H9 (cell line): ENCODE results near the gene HSD3B1. TPM values are rescaled to one million over a fixed set of nuclear protein-coding genes. Genes with fewer than 3 reads are reported as not detected.

Experiments
- DNase-seq: peaks from one replicate; pipeline ENCODE4 v3.0.0-alpha.2; 2017
- H2AFZ ChIP-seq: one replicate; pipeline ENCODE4 v1.6.1; 2013; ENCODE audit warnings: mild to moderate bottlenecking, low read length, control low read depth, moderate library complexity
- H2AK5ac ChIP-seq: 2 replicates; pipeline ENCODE4 v1.6.1; 2013; ENCODE audit warnings: low read length, control low read depth, mixed read lengths; ENCODE audit not compliant: insufficient read length
- H2BK120ac ChIP-seq: one replicate; pipeline ENCODE4 v1.6.1; 2013; ENCODE audit warnings: low read depth, mild to moderate bottlenecking, low read length, control low read depth, inconsistent platforms; ENCODE audit not compliant: poor library complexity, severe bottlenecking
- H2BK12ac ChIP-seq: 2 replicates; pipeline ENCODE4 v1.6.1; 2013; ENCODE audit warnings: low read length, control low read depth, mixed read lengths, low read depth; ENCODE audit not compliant: insufficient read length
- H2BK15ac ChIP-seq: 2 replicates; pipeline ENCODE4 v1.6.1; 2013; ENCODE audit warnings: low read depth, low read length, control low read depth
- H2BK20ac ChIP-seq: one replicate; pipeline ENCODE4 v1.6.1; 2013; ENCODE audit warnings: low read depth, mild to moderate bottlenecking, low read length, control low read depth, inconsistent platforms; ENCODE audit not compliant: poor library complexity, severe bottlenecking
- H2BK5ac ChIP-seq: 2 replicates; pipeline ENCODE4 v1.6.1; 2013; ENCODE audit warnings: low read length, control low read depth, mixed read lengths; ENCODE audit not compliant: insufficient read length
- H3K14ac ChIP-seq: 2 replicates; pipeline ENCODE4 v1.6.1; 2013; ENCODE audit warnings: low read length, control low read depth; ENCODE audit not compliant: insufficient read depth
- H3K18ac ChIP-seq: 2 replicates; pipeline ENCODE4 v1.6.1; 2013; ENCODE audit warnings: low read depth, mild to moderate bottlenecking, mixed read lengths, low read length, control low read depth; ENCODE audit not compliant: insufficient read length
- H3K23ac ChIP-seq: 2 replicates; pipeline ENCODE4 v1.6.1; 2013; ENCODE audit warnings: low read length, control low read depth, mixed read lengths, low read depth; ENCODE audit not compliant: insufficient read length
- H3K23me2 ChIP-seq: 2 replicates; pipeline ENCODE4 v1.6.1; 2013; ENCODE audit warnings: low read depth, mild to moderate bottlenecking, mixed read lengths, low read length, control low read depth; ENCODE audit not compliant: insufficient read length, poor library complexity, severe bottlenecking
- H3K27ac ChIP-seq: 2 replicates; pipeline ENCODE4 v1.5.1; 2013; ENCODE audit warnings: low read length, control low read depth, mixed read lengths, low read depth; ENCODE audit not compliant: insufficient read length
- H3K27me3 ChIP-seq: 2 replicates; pipeline ENCODE4 v1.6.1; 2013; ENCODE audit warnings: low read length, control low read depth, inconsistent platforms; ENCODE audit not compliant: insufficient read depth
- H3K4ac ChIP-seq: 2 replicates; pipeline ENCODE4 v1.6.1; 2013; ENCODE audit warnings: low read depth, mild to moderate bottlenecking, control low read depth, inconsistent platforms, low read length, moderate library complexity
- H3K4me1 ChIP-seq: 2 replicates; pipeline ENCODE4 v1.6.1; 2013; ENCODE audit warnings: low read length, control low read depth, inconsistent platforms; ENCODE audit not compliant: insufficient read depth
- H3K4me2 ChIP-seq: 2 replicates; pipeline ENCODE4 v1.6.1; 2013; ENCODE audit warnings: low read length, control low read depth, mixed read lengths; ENCODE audit not compliant: insufficient read length, insufficient read depth
- H3K56ac ChIP-seq: 2 replicates; pipeline ENCODE4 v1.6.1; 2013; ENCODE audit warnings: low read depth, mild to moderate bottlenecking, mixed read lengths, low read length, control low read depth; ENCODE audit not compliant: insufficient read length
- H3K79me1 ChIP-seq: 2 replicates; pipeline ENCODE4 v1.6.1; 2013; ENCODE audit warnings: low read depth, mild to moderate bottlenecking, moderate library complexity, low read length, control low read depth, inconsistent platforms; ENCODE audit not compliant: insufficient read depth, poor library complexity, severe bottlenecking
- H3K79me2 ChIP-seq: 2 replicates; pipeline ENCODE4 v1.6.1; 2013; ENCODE audit warnings: low read length, control low read depth, inconsistent platforms; ENCODE audit not compliant: insufficient read depth
- H3K9ac ChIP-seq: 2 replicates; pipeline ENCODE4 v1.6.1; 2013; ENCODE audit warnings: low read length, control low read depth, mixed read lengths; ENCODE audit not compliant: insufficient read length; ENCODE audit errors: extremely low read depth
- H3K9me3 ChIP-seq: one replicate; pipeline ENCODE4 v1.6.1; 2013; ENCODE audit warnings: low read depth, low read length, inconsistent platforms; ENCODE audit not compliant: control insufficient read depth
- H3T11ph ChIP-seq: one replicate; pipeline ENCODE4 v1.6.1; 2013; ENCODE audit warnings: mild to moderate bottlenecking, low read length, control low read depth, inconsistent platforms
- H4K20me1 ChIP-seq: one replicate; pipeline ENCODE4 v1.6.1; 2013; ENCODE audit not compliant: control insufficient read depth, insufficient read length, insufficient read depth
- H4K5ac ChIP-seq: 2 replicates; pipeline ENCODE4 v1.6.1; 2013; ENCODE audit warnings: low read depth, mild to moderate bottlenecking, mixed read lengths, low read length, control low read depth; ENCODE audit not compliant: insufficient read length
- H4K8ac ChIP-seq: replicated peaks from 2 replicates; pipeline ENCODE4 v1.6.1; 2013; ENCODE audit warnings: low read length, control low read depth, mixed read lengths, low read depth; ENCODE audit not compliant: insufficient read length
- H4K91ac ChIP-seq: 2 replicates; pipeline ENCODE4 v1.6.1; 2013; ENCODE audit warnings: low read depth, mild to moderate bottlenecking, moderate library complexity, mixed read lengths, low read length, control low read depth; ENCODE audit not compliant: insufficient read length
- H3K27ac Mint-ChIP-seq, 3 experiments: 2 replicates in 2 of 3; 3 replicates in 1 of 3; pipeline ENCODE4 v1.8.0; 2020 to 2021; ENCODE audit warnings: mixed read lengths in 3 of 3, mild to moderate bottlenecking in 1 of 3, moderate library complexity in 1 of 3
- H3K27me3 Mint-ChIP-seq: 2 replicates; pipeline ENCODE4 v1.8.0; 2021; ENCODE audit warnings: low read depth, mild to moderate bottlenecking, moderate library complexity, mixed read lengths
- H3K36me3 Mint-ChIP-seq, 3 experiments: 2 replicates in 2 of 3; 3 replicates in 1 of 3; pipeline ENCODE4 v1.8.0; 2020 to 2021; ENCODE audit warnings: low read depth in 3 of 3, mixed read lengths in 3 of 3; ENCODE audit not compliant: insufficient read depth in 1 of 3
- H3K4me1 Mint-ChIP-seq, 2 experiments: 2 replicates each; pipeline ENCODE4 v1.8.0; 2020; ENCODE audit warnings: mixed read lengths in 2 of 2
- H3K4me3 Mint-ChIP-seq, 2 experiments: 2 replicates in 1 of 2; 3 replicates in 1 of 2; pipeline ENCODE4 v1.8.0; 2020 to 2021; ENCODE audit warnings: mild to moderate bottlenecking in 2 of 2, mixed read lengths in 2 of 2, moderate library complexity in 1 of 2
- H3K9me3 Mint-ChIP-seq, 2 experiments: 2 replicates in 1 of 2; 3 replicates in 1 of 2; pipeline ENCODE4 v1.8.0; 2020; ENCODE audit warnings: mild to moderate bottlenecking in 2 of 2, mixed read lengths in 2 of 2, moderate library complexity in 1 of 2
- WGBS: extraction: QIAGEN DNeasy Blood & Tissue Kit; methylation state at CpG from one replicate; pipeline ENCODE4 v1.1.7; 2013; ENCODE audit warnings: missing lambda C conversion rate, low lambda C conversion rate, mixed read lengths; ENCODE audit not compliant: insufficient read length; ENCODE audit errors: extremely low coverage; 5-methylcytosine and 5-hydroxymethylcytosine counted together
- total RNA-seq: library from RNA; stranded (reverse); gene quantifications from 2 replicates; pipeline ENCODE4 v1.2.1, GENCODE V29; 2021
- TF ChIP-seq, protein P1 (sequence below): fragments of 200-600 bp; sonication (generic); conservative IDR thresholded peaks from 3 replicates; pipeline ENCODE4 v1.8.0; 2021; ENCODE audit warnings: antibody characterized with exemption, mild to moderate bottlenecking

Gene HSD3B1
- total RNA-seq, 1 experiment from 2014 or later = not detected

DNA sequence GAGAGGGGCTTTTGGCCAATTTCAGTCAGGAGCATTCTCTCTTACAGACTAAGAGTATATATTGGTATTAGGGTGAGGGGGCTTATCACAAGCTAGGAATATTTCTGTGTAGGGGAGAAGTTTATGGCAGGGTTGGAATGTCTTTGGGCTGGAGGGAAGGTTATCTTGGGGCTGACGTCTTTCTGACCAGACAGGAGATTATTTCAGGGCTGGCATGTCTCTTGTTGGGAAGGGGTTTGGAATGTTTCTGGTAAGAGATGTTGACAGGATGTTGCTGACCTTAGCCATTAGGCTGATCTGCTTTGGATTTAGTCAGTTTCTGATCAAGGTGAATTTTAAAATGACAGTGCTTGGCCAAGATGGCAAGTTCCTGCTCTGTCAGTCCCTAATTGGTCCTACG lies 17.8 kb upstream of the HSD3B1 start:
- Mint-ChIP-seq H3K27me3 (peaks cover 6% of the 10 kb centered on the region), H3K36me3 (no peaks in the 10 kb centered on the region), H3K4me3 (no peak overlapping the region), H3K9me3 (no peaks in the 10 kb centered on the region; a peak in 1 of 5 replicates), H3K4me1 (no peaks in the 10 kb centered on the region), H3K27ac (no peak overlapping the region)
- no peak overlapping the region for H2AK5ac ChIP-seq
- H3K4me1 ChIP-seq = no peaks in the 10 kb centered on the region
- H3K56ac ChIP-seq = no peak overlapping the region
- no peak overlapping the region for H3K4me2 ChIP-seq
- no peak overlapping the region for H2BK20ac ChIP-seq
- no peak overlapping the region for H2BK15ac ChIP-seq
- no peak overlapping the region for H3K14ac ChIP-seq
- no peaks in the 10 kb centered on the region for H3K9me3 ChIP-seq
- no peak overlapping the region for H2BK5ac ChIP-seq
- H3K23me2 ChIP-seq = no peaks in the 10 kb centered on the region
- no peak overlapping the region for H3K18ac ChIP-seq
- no peak overlapping the region for H3T11ph ChIP-seq
- no peaks in the 10 kb centered on the region for H3K79me1 ChIP-seq
- H3K27ac ChIP-seq = no peak overlapping the region
- H3K27me3 ChIP-seq = no peaks in the 10 kb centered on the region; the same call in 1 of the 2 replicates
- no peak overlapping the region for H3K23ac ChIP-seq
- no peak overlapping the region for H2AFZ ChIP-seq
- H4K8ac ChIP-seq = no peak overlapping the region
- no peak overlapping the region for H2BK120ac ChIP-seq
- no peaks in the 10 kb centered on the region for H3K79me2 ChIP-seq
- no peak for DNase-seq
- H3K4ac ChIP-seq = no peak overlapping the region
- no peak overlapping the region for H4K91ac ChIP-seq
- no peak overlapping the region for H4K5ac ChIP-seq
- H3K9ac ChIP-seq = no peak overlapping the region
- no CpG with 5 or more reads among the region's 2 CpGs for WGBS
- H2BK12ac ChIP-seq = no peak overlapping the region
- no peaks in the 10 kb centered on the region for H4K20me1 ChIP-seq
- TF ChIP-seq, protein P1, sequence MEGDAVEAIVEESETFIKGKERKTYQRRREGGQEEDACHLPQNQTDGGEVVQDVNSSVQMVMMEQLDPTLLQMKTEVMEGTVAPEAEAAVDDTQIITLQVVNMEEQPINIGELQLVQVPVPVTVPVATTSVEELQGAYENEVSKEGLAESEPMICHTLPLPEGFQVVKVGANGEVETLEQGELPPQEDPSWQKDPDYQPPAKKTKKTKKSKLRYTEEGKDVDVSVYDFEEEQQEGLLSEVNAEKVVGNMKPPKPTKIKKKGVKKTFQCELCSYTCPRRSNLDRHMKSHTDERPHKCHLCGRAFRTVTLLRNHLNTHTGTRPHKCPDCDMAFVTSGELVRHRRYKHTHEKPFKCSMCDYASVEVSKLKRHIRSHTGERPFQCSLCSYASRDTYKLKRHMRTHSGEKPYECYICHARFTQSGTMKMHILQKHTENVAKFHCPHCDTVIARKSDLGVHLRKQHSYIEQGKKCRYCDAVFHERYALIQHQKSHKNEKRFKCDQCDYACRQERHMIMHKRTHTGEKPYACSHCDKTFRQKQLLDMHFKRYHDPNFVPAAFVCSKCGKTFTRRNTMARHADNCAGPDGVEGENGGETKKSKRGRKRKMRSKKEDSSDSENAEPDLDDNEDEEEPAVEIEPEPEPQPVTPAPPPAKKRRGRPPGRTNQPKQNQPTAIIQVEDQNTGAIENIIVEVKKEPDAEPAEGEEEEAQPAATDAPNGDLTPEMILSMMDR = no peak
